HFF-Myc (cell line): ENCODE results near the gene BTBD3.

ENCODE experiments used
- DNase-seq: peaks from one replicate; pipeline ENCODE4 v3.0.0-alpha.2; 2011; ENCODE audit warnings: low read depth; ENCODE audit errors: extremely low read depth
- H3K4me3 ChIP-seq: replicated peaks from 2 replicates; pipeline ENCODE4 v1.5.1; 2011; ENCODE audit warnings: low read depth, mild to moderate bottlenecking, control low read depth, low read length
- TF ChIP-seq, protein P1 (sequence below): IDR thresholded peaks from 2 replicates; pipeline ENCODE4 v1.5.1; 2012; ENCODE audit warnings: mild to moderate bottlenecking, low read depth, low read length, control low read depth; ENCODE audit errors: missing control alignments

The BTBD3 gene

DNA sequence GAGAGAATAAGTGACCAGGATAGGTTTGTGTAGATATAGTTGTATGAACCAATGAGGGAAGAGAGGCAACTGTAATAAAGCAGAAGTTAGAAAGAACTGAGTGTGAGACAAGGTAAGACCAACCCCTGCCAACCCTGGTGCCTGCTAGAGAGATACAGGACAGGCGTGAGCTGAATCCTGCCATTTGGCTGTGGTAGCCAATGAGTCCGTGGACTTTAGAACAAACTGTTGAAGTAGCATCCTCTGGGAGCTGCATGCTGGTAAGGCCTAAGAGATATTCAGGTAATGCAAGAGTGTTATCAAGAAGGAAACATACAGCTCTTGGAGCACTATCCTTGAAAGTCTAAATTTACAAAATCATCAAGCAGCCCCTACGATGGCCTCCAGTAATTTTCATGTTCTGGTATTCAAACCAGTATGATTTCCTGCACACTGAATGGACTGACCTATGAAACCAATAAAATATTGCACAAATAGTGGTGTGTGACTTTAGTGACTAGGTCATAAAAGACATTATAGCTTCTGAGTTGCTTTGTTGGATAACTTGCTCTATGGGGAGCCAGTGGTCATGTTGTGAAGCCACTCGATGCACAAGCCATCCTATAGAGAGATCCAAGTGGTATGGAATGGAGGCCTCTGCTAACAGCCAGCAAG is 24.0 kb downstream of the BTBD3 start:
- H3K4me3 ChIP-seq = no peak overlapping the region
- no peak for DNase-seq
- TF ChIP-seq, protein P1, sequence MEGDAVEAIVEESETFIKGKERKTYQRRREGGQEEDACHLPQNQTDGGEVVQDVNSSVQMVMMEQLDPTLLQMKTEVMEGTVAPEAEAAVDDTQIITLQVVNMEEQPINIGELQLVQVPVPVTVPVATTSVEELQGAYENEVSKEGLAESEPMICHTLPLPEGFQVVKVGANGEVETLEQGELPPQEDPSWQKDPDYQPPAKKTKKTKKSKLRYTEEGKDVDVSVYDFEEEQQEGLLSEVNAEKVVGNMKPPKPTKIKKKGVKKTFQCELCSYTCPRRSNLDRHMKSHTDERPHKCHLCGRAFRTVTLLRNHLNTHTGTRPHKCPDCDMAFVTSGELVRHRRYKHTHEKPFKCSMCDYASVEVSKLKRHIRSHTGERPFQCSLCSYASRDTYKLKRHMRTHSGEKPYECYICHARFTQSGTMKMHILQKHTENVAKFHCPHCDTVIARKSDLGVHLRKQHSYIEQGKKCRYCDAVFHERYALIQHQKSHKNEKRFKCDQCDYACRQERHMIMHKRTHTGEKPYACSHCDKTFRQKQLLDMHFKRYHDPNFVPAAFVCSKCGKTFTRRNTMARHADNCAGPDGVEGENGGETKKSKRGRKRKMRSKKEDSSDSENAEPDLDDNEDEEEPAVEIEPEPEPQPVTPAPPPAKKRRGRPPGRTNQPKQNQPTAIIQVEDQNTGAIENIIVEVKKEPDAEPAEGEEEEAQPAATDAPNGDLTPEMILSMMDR = no peak

DNA sequence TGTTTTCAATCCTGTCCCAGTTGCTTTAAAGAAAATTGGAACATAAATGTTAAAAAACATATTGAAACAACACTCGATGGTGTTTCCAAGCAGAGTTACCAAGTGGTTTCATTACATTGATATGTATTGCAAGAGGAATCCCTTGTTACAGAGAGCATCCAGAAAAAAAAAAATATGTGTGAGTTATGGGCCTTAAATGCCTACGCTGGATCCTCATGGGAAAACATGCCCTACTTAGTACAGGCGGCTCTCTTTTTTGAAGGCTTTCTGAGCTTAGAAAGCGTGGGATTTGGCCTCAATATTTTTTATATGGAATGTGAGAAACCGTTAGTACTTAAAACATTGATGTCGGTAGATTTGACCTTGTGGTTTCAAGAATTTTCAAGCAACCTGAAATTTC is 26.1 kb downstream of the BTBD3 start:
- TF ChIP-seq, protein P1 = no peak
- DNase-seq = no peak
- no peak overlapping the region for H3K4me3 ChIP-seq

DNA sequence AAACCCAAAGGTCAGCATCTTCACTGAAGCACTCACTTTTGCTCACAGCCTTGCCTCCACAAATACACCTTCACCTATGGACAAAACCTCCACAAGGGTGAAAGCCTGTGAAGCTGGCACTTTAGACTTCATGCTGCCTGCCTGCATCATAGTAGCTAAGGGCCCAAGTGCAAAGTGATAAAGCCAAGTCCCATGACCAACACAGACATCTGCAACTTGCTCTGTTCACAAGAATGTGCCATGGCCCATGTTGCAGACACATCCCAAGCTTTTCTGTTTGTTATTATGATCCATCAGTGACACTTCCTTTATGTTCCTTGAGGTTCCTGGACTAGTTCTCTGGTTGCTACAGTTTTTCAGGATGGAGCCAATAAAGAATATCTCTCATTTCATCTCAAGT is 31.1 kb downstream of the BTBD3 start:
- TF ChIP-seq, protein P1 = no peak
- no peak overlapping the region for H3K4me3 ChIP-seq
- DNase-seq = no peak

DNA sequence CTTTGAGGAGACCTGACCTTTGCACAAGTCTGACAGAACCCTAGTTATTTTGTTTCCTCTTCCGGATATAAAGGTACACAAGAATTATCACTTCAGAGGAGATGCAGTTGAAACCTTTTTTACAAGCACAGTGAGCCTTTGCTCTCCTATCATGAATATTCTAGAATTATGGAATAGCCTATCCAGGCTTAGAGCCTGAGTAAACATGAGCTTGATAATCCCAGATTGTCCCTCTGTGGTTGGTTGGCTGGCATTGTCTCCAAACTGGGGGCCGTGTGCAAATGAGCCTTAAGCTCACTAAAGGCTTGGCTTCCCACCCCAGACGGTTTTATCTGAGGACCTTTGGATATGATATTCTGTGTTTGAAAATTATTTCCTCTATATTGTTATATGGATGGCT is 32.0 kb downstream of the BTBD3 start:
- H3K4me3 ChIP-seq = no peak overlapping the region
- DNase-seq = no peak
- TF ChIP-seq, protein P1 = no peak

DNA sequence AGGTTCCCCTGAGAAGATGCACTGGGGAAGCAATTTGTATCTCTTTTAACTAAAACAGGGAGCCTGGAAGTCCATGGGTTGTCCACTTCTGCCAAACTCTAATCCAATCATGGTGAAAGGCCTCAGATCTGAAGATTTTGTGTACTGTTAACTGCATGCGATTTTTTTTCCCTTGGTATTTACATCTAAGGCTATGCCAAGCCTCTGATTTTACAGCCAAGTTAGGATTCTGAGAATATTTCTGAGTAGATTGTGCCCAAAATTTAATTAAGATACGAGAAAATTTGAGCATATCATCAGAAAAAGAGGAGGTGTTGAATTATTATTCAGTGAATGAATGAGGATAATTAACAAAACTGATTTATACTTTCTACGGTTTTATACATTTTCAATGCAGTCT is 34.0 kb downstream of the BTBD3 start:
- no peak for DNase-seq
- TF ChIP-seq, protein P1 = no peak
- no peak overlapping the region for H3K4me3 ChIP-seq

DNA sequence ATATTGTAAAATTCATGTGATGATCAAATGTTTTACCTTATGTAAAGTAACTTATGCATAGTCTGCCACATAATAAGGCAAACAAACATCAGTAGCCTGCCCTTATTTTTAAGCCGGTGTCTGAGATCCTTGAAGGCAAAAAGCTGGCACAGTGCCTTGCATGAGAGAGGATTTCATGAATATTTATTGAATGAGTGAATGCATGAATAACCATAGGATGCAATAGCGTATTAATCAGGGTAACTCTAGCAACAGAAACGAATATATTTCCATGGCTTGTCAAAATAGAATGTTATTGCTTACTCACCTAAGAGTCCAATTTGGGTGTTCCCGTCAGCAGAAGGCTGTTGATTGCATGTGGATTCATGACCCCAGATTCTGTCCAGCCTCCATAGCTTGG is 34.9 kb downstream of the BTBD3 start:
- TF ChIP-seq, protein P1 = no peak
- no peak for DNase-seq
- H3K4me3 ChIP-seq = no peak overlapping the region

DNA sequence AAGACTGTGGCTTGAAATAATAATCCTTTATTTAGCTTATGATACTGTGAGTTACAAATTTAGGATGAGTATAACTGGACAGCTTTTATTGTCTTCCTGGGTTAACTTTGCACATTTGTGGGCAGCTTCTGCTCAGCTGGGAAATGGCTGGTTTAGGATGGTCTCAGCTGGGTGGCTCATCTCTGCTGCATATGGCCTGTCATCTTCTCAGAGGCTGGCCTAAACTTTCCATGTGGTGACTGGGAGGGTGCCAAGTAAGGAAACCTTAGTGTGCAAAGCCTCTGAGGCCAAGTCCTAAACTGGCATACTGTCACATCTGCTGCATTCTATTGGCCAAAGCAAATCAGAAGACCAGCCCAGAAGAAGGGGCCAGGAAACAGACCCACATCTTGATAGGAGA is 40.2 kb downstream of the BTBD3 start:
- TF ChIP-seq, protein P1 = no peak
- no peak overlapping the region for H3K4me3 ChIP-seq
- no peak for DNase-seq
